Activated gamma-delta T cell treated with Interleukin-2 at 50 U/mL for 16 hours (primary cell): Measurements from ENCODE around the gene SLC25A51.

ENCODE experiments used
- DNase-seq: peaks from one replicate; pipeline ENCODE4 v3.0.0-alpha.2; 2020

Gene SLC25A51, protein sequence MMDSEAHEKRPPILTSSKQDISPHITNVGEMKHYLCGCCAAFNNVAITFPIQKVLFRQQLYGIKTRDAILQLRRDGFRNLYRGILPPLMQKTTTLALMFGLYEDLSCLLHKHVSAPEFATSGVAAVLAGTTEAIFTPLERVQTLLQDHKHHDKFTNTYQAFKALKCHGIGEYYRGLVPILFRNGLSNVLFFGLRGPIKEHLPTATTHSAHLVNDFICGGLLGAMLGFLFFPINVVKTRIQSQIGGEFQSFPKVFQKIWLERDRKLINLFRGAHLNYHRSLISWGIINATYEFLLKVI

DNA sequence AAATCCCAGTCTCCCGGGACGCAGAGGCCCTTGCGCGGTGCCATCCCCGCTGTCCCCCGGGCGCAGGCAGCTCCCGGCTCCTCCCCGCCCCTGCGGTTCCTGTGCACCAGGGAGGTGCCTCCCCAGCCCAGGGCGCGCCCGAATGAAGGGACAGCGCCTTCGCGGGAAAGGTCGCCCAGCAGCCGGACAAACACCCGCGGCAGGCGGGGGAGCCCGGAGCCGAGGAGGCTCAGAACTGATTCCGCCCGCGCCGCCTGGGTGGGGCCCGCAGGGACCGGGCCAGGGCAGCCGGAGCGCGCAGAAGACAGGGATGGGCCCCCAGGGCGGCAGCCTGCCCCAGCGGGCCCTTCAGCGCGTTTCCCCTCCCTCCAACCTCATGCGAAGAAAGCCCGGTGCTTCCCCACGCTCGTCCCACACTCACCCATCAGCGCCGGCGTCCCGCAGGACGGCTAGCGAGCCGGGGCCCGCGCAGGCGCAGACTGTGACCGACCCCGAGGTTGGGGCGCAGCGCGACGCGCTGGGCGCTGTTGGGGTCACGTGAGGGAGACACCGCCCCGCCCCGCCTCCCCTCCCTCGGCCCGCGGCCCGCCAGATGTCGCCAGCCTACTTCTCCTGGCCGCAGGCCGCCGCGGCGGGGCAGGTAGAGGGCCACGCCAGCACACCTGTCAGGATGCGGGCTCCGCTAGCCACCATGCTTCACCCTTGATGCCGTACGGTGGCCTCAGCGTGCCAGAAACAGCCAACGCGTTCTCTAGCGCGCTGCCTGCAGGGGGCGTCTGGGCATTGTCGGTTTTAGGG lies at the start of gene SLC25A51:
SLC25A51 (minus strand) TSS at position 481 of the 798 bp plus-strand sequence. CDS start 15,577 bp downstream, outside the sequence.
- DNase-seq, result peak; percentile 97

DNA sequence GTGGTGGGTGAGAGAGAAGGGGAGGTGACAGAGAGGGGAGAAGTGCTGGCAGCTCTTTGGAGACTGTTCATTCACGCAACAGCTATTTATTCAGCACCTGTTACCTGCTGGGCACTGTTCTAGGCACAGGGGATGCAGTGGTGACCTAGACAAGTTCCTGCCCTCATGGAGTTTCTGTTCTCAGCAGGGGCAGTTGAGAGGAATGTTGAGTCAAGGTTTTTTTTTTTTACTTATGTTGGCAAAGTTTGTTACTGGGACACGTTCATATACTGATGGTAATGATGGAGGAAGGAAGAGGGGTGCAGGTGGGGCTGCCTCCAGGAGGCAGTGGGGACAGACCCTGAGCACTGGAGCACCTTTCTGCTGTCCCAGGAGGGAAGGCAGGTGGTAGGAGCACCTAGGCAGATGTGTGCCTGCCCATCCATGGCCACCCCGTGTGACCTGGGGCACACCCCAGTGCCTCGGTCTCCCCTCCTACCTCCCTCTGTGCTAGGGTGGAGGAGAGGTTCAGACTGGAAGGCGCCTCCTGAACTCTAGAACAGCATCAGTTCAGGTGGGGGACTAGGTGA lies 49.4 kb upstream of the SLC25A51 start:
- no peak for DNase-seq

DNA sequence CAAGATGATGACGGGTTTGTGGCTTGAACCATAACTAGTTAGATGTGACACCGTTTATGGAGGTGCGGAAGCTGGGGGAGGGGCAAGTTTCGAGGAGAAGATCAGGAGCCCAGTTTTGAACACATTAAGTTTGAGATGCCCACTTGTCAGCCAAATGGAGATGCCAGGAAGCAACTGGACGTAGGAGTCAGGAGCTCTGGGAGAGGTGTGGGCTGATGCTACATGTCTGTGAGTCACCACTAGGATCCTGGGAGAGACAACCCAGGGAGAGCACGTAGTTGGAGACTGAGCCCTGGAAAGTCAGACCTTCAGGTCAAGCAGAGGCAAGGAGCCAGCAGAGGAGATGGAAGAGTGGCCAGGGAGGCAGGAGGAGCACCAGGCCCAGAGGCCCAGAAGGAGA lies 48.8 kb upstream of the SLC25A51 start:
- no peak for DNase-seq

DNA sequence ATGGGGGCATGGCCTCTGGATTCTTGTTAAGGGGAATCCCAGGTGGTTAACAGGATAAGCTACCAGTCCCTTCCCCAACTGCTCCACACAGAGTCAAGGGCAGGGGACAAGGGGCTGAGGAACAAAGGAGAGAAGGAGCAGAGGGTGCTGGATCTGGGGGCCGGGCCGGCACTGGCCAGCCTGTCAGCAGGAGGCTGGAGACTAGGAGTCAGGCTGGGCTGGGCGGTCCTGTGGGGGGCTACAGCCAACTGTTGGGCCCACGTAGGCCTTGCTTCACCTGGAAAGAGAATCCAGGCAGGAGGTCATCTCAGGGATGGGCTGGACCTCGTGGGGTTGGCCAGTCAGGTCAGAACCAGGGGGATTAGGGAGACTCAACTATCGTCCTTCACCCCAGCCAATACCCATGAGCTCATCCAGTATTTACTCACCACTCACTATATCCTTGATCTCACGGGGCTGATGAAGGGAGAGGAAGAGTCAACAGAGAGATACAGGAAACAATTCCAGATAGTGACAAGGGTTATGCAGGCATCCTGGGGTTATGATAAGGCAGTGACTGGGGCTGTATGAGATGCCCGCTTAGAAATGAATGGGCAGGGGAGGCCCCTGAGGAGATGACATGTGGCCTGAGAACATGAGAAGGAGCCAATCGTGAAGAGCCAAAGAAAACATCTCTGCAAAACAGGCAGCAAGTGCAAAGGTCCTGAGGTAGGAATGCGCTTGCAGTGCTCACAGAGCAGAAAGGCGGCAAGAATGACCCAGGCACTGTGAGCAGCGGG lies 47.9 kb upstream of the SLC25A51 start:
- no peak for DNase-seq

DNA sequence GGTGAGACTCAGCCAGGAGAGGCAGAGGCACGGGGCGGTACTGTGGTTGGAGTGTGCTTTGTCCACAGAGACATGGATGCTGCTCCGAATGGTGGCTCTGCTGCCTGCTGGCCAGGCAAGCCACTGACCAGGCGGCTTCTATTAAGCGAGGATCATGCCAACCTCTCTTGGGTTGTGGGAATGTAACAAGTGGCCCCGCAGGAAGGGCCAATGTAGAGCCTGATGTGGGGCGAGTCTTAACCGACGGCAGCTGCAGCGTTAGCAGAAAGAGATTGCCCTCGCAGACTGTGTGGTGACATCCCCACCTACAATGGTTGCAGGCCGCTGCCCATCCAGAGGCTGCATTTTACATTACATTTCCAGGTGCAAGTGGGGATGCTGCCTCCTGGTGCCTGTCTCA lies 46.6 kb upstream of the SLC25A51 start:
- no peak for DNase-seq

DNA sequence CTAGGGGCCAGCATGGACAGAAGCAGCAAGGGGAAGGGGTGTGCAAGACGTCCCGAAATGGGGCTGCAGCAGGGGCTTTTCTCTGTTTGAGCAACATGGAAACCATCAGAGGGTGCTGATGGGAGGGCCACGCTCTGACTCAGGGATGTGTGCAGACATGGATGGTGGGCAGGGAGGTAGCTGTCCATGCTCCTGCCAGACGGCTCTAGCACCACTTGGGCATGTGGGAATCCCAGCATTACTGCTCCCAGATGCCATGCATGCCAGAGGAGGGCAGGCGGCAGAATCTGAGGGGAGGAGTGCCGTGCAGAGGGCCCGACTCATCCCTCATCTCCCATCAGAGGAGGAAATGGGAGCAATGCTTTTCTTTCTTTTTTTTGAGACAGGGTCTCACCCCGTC lies 45.6 kb upstream of the SLC25A51 start:
- no peak for DNase-seq

DNA sequence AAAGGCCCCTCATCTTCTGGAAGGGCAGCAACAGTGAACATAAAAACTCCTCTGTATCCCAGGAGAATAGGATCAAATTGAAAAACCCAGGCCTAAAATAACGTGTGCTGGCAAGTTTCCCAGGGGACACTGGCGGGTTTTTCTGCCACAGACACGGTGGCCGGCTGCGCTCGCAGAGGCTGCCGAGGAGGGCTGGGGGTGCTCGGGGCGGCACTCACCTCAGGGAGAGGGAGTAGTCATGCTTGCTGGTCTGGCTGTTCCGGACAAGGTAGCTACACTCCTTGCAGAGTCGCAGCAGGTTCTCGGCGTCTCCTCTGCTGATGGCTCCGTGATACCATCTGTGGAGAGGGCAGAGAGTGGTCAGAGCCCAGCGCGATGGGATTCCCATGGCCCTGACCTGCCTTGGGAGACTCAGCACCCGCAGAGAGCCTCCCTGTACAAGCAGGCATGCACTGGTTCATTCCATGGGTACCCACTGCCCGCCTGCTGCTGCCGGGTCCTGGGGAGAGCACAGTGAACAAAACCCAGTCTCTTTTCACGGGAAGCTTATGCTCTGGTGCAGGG lies 44.6 kb upstream of the SLC25A51 start:
- no peak for DNase-seq

DNA sequence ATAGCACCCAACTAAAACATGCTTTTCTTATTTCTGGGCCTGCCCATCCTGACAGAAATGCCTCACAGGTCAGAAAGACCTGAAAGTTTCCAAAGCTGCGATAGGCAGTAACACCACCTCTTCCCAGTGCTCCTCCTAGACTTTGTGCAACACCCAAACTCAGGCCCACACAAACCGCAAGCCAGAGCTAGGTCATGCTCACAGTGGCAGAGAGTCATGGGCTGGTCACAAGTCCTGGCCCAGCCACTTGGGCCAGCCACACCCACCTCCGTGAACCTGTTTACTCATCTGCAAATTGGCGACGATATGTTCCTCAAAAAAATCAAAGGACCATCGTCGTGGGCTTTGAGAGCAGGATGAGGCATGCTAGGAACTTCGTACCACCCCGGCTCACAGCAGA lies 44.0 kb upstream of the SLC25A51 start:
- DNase-seq, result no peak

DNA sequence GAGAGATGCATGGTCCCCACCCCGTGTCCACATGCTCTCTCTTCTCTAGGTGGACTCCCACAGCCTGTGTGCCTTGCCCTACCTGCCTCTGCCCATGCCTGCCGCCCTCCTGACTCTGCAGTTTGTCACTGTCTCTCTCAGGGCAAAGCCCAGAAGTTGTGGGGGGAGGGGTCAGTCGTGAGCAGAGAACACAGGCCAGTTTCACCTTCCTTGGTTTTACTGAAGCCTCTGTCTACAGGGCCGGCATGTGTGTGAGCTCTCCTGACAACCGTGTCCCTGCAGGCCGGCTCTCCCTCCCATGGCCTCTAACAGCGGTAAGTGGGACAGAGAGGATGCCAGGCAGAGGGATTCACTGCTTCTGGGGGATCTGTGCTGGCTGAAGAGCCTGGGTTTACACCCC lies 43.5 kb upstream of the SLC25A51 start:
- DNase-seq, result no peak

DNA sequence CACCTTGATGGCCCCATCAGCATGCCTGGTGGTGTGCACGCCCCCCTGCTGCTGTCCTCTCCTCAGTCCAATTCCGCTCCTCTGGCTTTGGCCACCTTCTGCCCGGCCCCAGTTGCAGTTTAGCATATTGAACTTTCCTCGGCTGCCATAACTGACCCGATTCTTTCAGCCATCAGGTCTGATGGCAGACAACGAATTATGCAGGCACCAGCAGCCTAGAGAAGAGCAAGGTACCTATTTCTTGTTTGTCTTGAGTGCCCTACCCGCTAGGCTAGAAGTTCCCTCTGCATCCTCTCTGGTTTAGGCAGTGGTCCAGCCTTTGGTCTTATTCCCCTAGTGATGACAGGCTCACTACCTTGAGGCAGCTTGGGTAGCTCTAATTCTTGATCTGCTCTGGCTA lies 43.0 kb upstream of the SLC25A51 start:
- DNase-seq, result no peak

DNA sequence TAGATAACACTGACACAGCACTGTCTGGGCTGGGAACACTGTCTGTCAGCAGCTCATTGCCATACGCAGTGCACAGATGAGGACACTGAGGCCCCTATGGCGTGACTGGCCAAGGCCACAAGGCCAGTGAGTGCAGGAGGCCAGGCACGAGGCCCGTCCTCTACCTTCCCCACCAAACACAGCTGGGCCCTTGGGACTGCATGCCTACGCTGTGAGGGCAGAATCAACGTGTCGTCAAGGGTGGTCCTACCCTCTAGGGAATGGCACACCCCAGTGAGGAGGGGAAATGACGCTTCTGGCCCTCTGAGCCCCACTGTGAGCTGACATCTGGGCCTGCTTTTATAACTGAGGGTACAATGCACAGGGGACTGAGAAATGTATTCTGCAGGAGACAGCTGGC lies 42.1 kb upstream of the SLC25A51 start:
- no peak for DNase-seq

DNA sequence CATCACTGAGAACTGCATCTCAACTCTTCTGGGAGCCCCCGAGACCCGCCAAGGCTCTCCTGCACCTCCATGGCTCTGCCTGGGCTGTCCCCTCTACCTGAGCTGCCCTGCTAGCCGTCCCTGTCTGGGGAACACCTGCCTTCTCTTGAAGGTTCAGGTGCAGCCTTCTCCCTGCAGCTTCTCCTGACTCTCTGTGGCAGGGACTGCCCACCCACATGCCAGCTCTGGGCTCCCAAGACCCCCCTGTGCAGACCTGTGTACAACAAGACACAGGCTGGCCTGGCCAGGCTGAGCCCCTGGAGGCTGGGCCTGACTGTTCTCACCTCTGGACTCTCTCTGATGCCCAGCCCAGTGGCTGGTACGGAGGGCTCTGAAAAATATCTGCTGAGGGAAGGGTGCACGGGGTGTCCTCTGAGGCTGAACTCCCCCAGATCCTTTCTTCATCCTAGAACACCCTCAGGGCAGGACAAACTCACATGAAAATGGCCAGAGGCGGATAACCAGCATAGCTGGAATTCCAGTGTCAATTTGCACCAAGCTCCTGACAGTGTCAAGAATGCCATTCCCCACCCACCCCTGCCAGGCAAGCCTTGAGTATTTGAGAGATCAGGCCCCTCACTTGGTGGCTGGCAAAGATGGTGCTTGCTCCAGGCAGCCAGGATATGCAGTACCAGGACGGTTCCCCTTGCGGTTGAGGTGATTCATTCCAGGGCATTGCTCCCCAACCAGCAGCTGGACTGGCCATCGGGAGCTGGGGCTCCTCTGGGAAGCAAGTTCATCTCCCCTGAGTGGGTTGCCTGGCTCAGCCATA lies 40.9 kb upstream of the SLC25A51 start:
- DNase-seq, result no peak

DNA sequence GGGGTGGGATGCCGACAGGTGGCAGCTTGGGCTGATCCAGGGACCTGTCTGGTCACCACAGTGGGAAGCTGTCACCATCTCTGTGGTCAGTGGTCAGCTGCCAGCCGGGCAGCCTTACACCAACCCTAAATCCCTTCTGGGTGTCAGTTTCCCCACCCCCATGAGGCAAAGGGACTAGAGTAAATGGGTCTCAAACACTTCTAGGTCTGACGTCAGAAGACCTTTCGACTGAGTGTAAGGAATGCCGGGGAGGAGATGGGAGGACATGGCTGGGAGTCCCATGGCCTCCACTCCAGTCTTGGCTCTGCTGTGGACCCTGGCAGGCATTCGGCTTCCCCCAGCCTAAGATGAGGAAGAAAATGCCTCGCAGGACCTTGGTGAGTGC lies 40.3 kb upstream of the SLC25A51 start:
- DNase-seq, result no peak

DNA sequence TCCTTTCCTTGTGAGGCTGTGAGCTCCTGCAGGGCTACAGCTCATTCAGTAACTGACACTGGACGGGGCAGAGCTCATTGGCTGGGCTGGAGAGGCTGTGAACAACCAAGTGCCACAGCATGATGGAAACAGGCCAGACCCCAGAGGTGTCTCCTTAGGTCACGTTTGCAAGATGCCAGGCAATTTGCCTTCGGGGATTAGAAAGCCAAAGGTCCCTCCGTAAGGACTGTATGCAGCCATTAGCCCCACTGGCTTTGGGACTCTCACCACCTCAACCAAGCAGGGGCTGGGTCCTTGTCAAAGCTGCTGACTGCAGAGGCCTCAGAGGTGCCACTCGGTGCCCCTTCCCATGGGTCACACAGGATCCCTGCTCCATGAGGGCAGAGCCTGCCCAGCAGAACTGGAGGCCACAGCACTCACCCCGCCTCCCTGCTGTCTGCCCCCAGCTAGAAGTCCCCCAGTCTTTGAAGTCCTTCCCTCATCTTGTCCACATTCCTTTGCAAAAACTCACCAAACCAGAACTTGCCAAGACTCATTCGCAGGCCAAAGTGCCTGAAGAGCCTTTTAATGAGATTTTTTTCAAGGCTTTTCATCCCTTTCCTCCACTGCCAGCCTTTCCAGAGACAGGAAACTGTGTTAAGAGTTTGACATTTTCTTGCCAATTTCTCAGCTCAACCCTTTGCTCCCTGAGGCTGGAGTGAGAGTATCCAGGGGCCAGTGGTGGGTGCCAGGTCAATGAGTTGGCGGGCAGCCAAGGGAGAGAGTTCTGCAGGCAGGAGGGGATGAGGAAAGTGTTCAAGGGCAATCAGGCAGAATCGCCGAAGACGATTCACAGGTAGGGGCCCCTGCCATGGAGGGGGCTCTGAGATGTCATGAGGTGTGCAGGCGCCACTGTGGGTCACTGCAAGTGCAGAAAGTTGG lies 39.7 kb upstream of the SLC25A51 start:
- no peak for DNase-seq

DNA sequence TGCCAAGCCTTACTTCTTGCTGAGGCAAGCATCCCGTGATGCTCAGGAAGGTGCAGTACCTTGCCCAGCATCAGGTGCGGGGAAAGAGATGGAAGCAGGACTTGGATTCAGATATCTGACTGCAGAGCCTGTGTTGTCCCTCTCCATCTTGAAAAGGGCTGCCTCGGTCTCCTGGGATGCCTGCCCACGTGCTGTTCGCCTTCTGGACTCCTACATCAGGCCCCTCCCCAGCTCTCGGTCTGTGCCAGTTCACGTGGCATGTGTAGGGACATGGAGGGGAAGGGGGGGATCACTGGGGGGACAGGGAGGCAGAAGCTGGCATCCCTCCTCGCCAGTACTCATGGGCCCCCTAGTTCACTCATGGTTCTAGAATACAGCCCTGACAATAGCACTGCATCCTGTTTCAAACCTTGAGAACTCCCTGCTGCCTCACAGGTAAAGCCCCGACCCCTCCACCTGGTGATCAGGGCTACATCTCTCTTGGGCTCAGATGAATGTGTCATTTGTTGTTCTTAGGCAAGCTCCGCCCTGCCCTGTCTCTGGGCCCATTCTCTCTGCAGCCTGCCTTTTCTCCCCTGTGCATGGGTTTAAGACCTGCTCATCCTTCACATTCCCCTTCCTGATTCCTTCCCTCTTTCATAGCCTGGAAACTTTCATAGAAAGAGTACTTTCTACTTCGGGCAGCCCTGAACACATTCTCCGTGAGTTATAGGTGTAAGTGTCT lies 38.9 kb upstream of the SLC25A51 start:
- DNase-seq, result no peak

DNA sequence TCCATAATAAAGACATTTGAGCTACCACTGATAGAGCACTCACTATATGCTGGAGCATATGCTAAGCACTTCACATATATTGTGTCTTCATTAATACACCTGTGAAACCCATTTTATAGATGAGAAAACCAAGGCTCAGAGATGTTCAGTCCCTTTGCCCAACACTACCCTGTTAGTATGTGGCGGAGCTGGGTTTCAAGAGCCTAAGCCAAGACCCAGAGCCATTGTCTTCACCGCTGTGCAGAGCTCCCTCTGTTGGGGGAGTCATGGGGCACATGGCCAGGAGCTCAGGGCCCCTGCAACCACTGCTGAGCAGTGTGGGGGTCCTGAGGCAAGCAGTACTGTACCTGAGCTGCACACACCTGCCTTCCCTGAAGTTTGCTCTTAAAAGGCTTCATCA lies 37.3 kb upstream of the SLC25A51 start:
- no peak for DNase-seq

DNA sequence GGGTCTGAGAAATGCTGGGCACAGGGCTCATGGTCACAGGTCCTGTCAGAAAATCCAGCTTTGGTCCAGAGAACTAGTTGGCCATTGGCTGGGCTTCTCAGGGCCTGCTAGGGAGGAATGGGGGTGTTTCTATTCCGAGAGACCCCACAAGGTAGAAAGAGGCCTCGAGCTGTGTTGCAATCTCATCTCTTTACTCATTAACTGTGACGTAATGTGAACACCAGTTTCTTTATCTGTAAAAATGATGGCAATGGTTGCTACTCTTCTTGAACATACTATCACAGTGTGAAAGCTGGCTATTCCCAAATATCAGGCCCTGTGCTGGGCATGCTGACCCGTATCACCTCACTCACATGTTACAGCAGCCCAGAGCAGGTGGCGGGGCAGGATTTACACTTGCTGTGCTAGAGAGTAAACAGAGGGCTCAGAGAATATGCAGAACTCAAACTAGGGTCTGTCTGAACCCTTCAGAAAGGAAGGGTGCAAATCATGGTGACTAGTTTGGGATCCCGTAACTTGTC lies 35.7 kb upstream of the SLC25A51 start:
- no peak for DNase-seq

DNA sequence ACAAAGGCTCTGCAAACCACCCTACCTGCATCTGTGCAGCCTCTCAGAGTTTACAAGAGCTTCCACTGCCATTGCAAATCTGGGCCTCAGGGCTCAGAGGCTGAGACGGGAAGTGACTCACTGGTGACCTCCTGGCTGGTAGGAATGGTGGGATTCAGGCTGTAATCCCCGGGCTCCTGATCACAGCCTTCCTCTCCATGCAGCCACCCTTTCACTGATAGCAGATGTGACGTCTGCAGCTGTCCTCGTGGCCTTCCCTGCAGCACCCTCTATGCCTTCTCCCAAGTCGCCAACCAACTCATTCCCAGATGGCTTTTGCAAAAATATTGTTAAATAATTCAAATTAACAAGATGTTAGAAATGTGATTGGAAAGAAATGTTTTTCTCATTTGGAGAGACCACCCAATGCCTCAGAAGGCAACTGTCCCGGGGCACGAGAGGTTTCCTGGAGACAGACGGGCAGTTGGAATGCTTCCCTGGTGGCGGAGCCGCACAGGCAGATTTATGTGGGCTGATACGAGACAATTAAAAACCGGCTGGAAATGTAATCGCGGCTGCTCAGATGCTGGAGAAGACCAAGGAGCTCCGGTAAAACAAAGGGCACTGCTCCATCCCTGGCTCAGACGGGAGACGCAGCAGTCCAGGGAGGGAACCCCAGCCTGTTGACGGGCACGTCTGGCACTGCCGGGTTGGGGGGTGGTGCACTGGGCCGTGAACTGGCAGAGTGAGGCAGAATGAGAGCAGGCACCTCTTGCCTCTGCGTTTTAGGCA lies 34.4 kb upstream of the SLC25A51 start:
- DNase-seq, result no peak

DNA sequence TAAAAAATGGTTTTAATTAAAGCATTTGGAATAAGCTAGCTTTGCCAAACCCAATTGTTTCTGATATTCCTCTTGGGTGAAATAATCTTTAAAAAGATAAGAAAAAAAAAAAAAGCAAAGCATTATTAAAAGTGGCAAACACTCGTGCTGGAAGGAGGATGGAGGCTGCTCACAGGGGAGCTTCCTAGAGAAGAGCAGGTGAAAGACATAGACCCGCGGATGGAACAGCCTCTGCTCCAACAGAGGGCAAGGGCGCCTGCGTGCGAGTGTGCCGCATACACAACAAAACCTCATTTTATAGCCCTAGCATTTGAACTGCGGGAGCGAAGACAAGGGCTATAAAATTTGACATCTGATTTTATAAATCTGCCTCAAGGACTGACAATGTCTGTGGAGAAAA lies 33.4 kb upstream of the SLC25A51 start:
- no peak for DNase-seq
